Stimulated activated CD4-positive, alpha-beta T cell treated with anti-CD3 and anti-CD28 coated beads, Interleukin-15, amount 100 ng/mL, for 24 hours (primary cell): ENCODE measurements around the gene TMEM108.

Experiments used
- DNase-seq: peaks from one replicate; pipeline ENCODE4 v3.0.0-alpha.2; 2020

The TMEM108 gene

DNA sequence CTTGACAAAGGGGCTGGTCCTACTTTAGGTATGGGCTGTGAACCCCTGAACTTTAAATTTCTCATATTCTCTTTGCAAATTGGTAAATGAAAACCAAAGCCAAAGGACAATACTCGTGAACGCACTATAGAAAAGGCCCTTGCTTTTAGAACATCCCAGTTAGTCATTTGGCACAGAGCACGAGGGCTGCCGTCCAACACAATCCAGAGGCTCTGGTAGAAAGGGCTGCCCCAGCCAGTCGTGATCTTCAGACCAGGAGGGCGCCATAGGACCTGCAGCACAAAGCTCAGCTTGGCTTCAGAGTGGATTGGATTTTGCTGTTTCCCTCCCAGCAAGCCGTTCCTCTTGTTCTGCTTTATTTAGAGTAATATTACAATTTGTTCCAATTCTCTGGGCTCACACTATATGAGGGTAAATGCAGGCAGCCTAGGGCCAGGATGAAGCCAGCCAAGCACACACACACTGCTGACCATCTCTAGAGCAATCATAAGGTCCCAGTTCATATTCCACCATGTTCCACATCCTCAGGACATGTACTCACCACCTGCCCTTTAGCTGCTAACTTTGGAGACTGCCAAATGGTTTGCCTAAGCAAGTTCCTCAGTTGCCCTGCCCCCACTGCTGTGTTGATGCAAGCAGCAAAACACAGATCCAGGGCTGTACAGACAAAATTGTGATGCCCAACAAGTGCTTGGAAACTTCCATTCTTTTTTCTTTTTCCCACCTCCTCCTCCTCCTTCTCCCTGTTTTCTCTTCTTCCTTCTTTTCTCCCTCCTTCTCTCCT is 355.7 kb downstream of the TMEM108 start:
- DNase-seq, result no peak

- DNase-seq, result no peak
Observed at GRCh38 chr3:133394561-133395311, 356.5 kb downstream of the TMEM108 start.

- DNase-seq, result no peak
Observed at GRCh38 chr3:133396906-133397305, 358.7 kb downstream of the TMEM108 start.

DNA sequence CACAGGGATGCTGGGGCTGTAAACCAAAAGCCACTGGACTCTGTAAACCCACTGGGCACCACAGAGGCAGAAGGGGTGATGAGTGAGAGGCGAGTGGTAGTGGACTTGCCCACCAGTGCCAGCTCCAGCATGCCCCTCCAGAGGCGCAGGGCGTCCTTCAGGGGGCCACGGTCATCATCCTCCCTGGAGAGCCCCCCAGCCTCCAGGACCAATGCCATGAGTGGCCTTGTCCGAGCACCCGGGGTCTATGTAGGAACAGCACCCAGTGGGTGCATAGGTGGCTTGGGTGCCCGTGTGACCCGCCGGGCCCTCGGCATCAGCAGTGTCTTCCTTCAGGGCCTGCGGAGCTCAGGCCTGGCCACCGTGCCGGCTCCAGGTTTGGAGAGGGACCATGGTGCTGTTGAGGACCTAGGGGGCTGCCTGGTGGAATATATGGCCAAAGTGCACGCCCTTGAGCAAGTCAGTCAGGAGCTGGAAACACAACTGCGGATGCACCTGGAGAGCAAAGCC is 361.9 kb downstream of the TMEM108 start, which contains the start of gene BFSP2:
Gene BFSP2, plus strand, starts transcription at position 51 of the 510 bp plus-strand sequence. Its CDS starts 28 bp downstream, at position 79.
- DNase-seq, result no peak

- DNase-seq, result no peak
Observed at GRCh38 chr3:133401374-133402135, 363.4 kb downstream of the TMEM108 start.

GRCh38 chr3:133404920-133405319 is 366.7 kb downstream of the TMEM108 start:
- DNase-seq, result no peak

GRCh38 chr3:133408366-133408765 is 370.2 kb downstream of the TMEM108 start:
- DNase-seq, result no peak

GRCh38 chr3:133408961-133409360 is 370.8 kb downstream of the TMEM108 start:
- DNase-seq, result no peak

DNA sequence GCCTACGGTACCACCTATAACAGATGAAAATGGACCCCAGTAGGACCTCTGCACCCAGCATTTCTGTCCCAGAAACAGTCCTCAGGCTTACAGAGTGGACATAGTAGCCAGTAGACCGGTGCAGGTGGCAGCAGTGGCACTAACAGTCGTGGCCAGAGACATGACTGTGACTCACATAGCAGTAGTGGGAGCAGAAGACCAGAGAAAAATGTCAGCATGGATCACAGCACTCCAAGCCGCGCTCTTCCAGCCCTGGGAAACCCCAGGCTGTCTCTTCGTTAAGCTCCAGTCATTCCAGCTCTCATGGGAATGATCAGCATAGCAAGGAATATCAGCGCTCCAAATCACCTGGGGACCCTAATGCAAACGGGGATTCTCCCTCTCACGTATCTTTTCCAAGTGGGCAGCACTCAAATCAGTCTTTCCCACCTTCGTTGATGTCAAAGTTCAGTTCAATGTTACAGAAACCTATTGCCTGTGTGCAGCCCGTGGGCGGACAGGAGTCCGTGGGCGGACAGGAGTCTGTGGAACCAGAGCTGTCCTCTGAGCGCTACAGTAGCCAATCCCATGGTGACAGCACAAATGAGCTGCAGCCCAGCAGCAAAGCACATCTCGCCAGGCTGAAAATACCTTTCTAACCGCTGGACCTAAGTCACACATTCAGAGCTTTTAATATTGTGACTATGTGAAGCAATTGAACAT is 372.2 kb downstream of the TMEM108 start:
- no peak for DNase-seq

- no peak for DNase-seq
Observed at GRCh38 chr3:133412183-133413132, 374.3 kb downstream of the TMEM108 start.

DNA sequence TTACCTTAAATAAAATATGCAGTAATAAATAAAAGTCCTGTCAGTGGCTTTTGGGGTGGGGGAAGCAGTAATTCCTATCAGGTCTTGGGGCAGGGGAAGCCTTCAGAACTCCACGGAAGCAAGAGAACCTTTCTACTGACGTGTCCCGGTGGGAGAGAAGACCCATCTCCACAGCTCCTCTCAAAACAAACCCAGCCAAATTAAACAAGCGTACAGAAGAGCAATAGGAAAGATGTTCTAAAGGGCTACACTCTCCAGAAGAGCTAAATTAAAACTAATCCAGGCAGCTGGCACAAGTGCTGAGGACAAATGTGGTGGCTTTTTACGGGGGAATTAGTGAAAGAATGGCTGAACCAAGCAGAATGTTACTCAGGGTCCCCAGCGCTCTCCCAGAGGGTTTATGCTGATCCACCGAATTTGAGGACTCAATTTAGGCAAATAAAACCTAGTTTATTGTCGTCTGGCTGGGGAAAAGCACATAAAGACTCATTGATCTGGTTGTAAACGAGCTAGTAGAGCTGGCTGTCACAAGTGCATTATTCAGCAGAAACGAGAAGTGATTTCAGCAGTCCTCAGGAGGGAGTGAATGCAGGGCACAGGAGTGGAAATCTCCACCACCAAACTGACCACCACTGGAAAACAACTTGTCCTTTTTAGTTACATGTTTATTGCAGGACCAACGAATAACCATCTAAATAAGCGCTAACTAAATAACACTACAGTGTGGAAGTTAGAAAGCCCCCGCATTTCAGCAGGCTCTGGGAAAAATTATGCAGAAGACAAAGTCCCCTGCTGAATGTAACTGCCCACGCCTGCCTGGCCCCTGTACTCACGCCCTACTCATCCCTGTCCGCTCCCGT is 375.2 kb downstream of the TMEM108 start:
- no peak for DNase-seq

- no peak for DNase-seq
Observed at GRCh38 chr3:133414021-133414392, 375.8 kb downstream of the TMEM108 start.

GRCh38 chr3:133418361-133418760 is 380.2 kb downstream of the TMEM108 start:
- no peak for DNase-seq

DNA sequence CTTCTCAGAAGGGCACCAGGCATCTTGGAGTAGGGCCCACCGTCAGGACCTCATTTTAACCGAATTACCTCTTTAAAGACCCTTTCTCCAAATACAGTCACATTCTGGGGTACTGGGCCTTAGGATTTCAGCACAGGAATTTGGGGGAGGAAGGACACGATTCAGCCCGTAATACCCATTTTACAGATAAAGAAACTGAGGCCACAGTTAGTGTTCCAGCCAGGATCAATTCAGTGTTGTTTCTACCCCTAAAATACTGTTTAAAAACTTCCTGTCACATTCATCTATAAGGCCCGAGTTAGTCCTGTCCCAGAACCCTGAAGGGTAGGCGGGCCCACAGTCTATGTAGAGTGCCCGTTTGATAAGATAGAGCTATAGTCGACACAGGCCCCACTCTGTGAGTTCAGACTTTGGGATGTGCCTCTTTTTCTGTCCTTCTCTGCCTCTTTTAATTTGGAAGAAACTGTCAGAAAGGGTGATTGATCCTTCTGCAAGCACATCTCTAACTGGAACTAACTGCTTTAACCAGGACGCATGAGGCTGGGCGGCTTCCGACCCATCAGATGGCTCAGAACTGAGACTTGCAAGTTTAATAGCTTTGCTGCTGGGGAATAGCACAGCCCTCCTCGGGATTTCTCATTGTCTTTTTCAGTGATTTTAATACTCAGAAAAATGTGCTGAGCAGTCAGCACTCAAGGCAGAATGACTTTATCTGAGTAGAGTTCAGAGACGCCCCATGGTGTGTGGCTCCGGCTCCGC is 381.1 kb downstream of the TMEM108 start:
- no peak for DNase-seq

DNA sequence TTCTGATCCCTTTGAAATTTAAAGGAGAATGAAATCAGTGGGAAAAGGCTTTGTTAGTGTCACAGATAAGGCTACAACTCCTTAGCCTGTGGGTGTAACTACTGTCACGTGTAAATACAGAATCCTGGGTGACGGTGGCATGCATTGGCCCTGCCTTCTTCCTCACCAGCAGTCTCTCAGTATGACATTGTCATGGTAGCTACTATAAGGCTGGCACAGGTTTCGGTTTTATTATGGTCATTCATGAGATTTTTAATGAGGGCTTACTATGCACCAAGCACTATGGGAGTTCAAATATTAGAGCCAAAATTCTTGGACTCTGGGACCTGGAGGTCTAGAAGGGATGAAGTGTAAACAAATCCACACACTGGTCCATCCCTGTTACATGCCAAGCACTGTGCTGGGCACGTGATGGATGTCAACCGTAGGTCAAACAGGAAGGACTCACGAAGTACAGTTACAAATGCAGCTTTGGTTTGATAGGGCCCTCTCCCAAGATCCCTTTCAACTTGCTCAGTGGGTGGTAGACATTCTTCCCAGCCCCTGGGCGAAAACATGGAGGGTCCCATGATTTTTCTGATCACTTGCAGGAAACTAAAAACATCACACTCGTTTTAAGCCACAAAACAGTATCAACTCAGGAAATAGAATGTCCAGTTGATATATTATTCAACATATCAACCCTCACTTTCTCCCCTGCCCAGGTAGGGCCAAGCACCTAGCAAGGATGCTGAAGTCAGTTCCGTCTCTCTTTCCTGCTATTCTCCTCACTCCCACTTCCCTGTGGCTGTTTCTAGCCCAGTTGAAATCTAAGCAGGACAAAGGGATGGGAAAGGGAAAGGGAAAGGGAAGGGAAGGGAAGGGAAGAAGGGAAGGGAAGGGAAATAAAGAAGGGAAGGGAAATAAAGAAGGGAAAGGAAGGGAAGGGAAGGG is 387.0 kb downstream of the TMEM108 start:
- DNase-seq, result no peak

DNA sequence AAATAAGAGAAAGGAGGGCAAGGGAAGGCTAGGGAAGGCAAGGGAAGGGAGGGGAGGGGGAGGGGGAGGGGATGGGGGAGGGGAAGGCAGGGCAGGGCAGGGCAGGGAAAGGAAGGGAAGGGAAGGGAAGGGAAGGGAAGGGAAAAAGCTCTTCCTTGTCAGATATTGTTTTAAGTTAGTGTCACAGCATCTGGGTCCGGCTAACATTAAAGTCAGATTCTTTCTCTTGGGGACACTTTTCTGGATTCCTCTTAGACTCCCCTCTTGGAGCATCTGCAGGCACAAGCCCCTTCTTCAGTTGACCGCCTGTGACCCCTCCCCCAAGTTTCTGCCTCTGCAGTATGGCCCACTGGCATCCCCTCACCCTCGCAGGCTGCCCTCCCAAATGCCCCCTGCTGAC is 387.7 kb downstream of the TMEM108 start:
- no peak for DNase-seq

GRCh38 chr3:133426721-133427120 is 388.5 kb downstream of the TMEM108 start:
- DNase-seq, result no peak

DNA sequence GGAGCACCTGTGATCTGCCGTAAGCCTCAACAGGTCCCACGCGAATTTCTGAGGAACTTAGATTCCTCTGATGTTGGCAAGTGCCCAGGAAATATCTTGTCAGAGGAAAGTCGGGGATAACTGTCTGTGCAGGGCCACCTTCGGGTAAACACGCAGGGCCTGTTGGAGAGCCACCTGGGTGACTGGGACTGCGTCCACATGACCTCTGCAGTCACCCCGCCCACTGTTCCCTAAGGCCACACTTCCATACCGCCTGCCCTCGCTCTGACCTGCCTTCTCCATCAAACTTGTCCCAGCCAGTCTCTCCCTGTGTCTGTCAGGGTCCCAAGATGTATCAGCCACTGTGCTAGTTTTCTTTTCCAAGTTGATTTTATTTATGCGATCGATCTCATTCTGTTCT is 390.4 kb downstream of the TMEM108 start:
- DNase-seq, result no peak
